OCI-LY7 (cell line): ENCODE data around the gene ATF6B. TPM values are rescaled to one million over a fixed set of nuclear protein-coding genes. Genes with fewer than 3 reads are reported as not detected.
A peak's percentile ranks its signal among the peaks of the same experiment; 100 is the strongest.

Source experiments
- BruUV-seq: library from RNA; stranded (reverse); fragments of 400-500 nt; replicated peaks from 2 replicates; lab custom pipeline; 2021; lab: Mats Ljungman, UMichigan
- CTCF ChIA-PET: fragments of 300-600 bp; sonication (Branson Sonifier 250); formaldehyde crosslinking; loops from one replicate; lab custom pipeline; 2022; ENCODE audit warnings: antibody characterized with exemption; ENCODE audit not compliant: unreplicated experiment; lab: Charles Lee
- POLR2A ChIA-PET: fragments of 300-600 bp; sonication (Branson Sonifier 250); formaldehyde crosslinking; loops from one replicate; lab custom pipeline; 2022; ENCODE audit warnings: antibody characterized with exemption; lab: Charles Lee
- DNase-seq: peaks from one replicate; pipeline ENCODE4 v3.0.0-alpha.2; 2015; ENCODE audit warnings: low spot score
- H2AFZ ChIP-seq: fragments of 200-600 bp; sonication (generic), shearing (Covaris generic); 2 replicates; pipeline ENCODE4 v1.6.1; 2014; ENCODE audit warnings: mild to moderate bottlenecking, antibody characterized with exemption, low read length, moderate library complexity
- H3K27ac ChIP-seq: fragments of 200-600 bp; sonication (generic); 2 replicates; pipeline ENCODE4 v1.5.1; 2014; ENCODE audit warnings: mixed run types, low read depth, mild to moderate bottlenecking, moderate library complexity, low read length, inconsistent platforms; ENCODE audit not compliant: poor library complexity, severe bottlenecking
- H3K36me3 ChIP-seq: fragments of 200-600 bp; sonication (generic); 2 replicates; pipeline ENCODE4 v1.6.1; 2014; ENCODE audit warnings: mild to moderate bottlenecking, antibody characterized with exemption, low read length, moderate library complexity, mixed read lengths; ENCODE audit not compliant: insufficient read depth
- H3K4me1 ChIP-seq: fragments of 200-600 bp; sonication (generic); 2 replicates; pipeline ENCODE4 v1.5.1; 2014; ENCODE audit warnings: mild to moderate bottlenecking, low read length; ENCODE audit not compliant: insufficient read depth, poor library complexity, severe bottlenecking
- H3K4me2 ChIP-seq: fragments of 200-600 bp; sonication (generic); 2 replicates; pipeline ENCODE4 v1.6.1; 2014; ENCODE audit warnings: mild to moderate bottlenecking, low read length
- H3K4me3 ChIP-seq: fragments of 200-600 bp; sonication (generic); 2 replicates; pipeline ENCODE4 v1.5.1; 2014; ENCODE audit warnings: mild to moderate bottlenecking, low read depth, low read length; ENCODE audit not compliant: poor library complexity, severe bottlenecking
- H3K79me2 ChIP-seq: fragments of 200-600 bp; sonication (generic); 2 replicates; pipeline ENCODE4 v1.6.1; 2016; ENCODE audit warnings: low read depth, mild to moderate bottlenecking, low read length, moderate library complexity, mixed read lengths; ENCODE audit not compliant: insufficient read depth
- H3K9me2 ChIP-seq: fragments of 200-600 bp; sonication (generic); 2 replicates; pipeline ENCODE4 v1.6.1; 2016; ENCODE audit warnings: mild to moderate bottlenecking, low read length, mixed read lengths; ENCODE audit not compliant: insufficient read depth
- H3K9me3 ChIP-seq: fragments of 200-600 bp; sonication (generic); 2 replicates; pipeline ENCODE4 v1.6.1; 2014; ENCODE audit warnings: mild to moderate bottlenecking, mixed run types, low read length, mixed read lengths
- H4K20me1 ChIP-seq: fragments of 200-600 bp; sonication (generic); 2 replicates; pipeline ENCODE4 v1.6.1; 2014; ENCODE audit warnings: mild to moderate bottlenecking, antibody characterized with exemption, low read length, moderate library complexity, mixed read lengths; ENCODE audit not compliant: insufficient read depth
- CTCF ChIP-seq: fragments of 200-600 bp; sonication (generic); conservative IDR thresholded peaks from 2 replicates; pipeline ENCODE4 v1.5.1; 2014; ENCODE audit warnings: mild to moderate bottlenecking, antibody characterized with exemption, low read length, moderate library complexity, mixed read lengths
- EZH2phosphoT487 ChIP-seq: fragments of 200-600 bp; sonication (generic); IDR thresholded peaks from 2 replicates; pipeline ENCODE4 v1.6.1; 2018; ENCODE audit warnings: low read depth, borderline replicate concordance, mild to moderate bottlenecking, mixed run types, antibody characterized with exemption, low read length, moderate library complexity, mixed read lengths
- intact Hi-C: fragments of 100-400 bp; cut with micrococcal nuclease; formaldehyde crosslinking; loops from one replicate; pipeline ENCODE4 v1.10.0; 2022; ENCODE audit not compliant: unreplicated experiment
- total RNA-seq, 2 experiments: library from RNA; depleted of rRNA in 1 of 2; stranded (reverse); fragments of >200 nt in 1 of 2; shearing (Covaris generic) in 1 of 2; gene quantifications; 2 replicates each; pipeline ENCODE4 v1.2.3, GENCODE V29; 2014 to 2022

ATF6B gene
- total RNA-seq, 2 experiments from 2014 or later: 57.7 to 122 TPM

GRCh38 chr6:32154514-32155161 lies 26.6 kb upstream of the ATF6B start:
- Histone ChIP-seq H3K9me3 (no peaks in the 10 kb centered on the region), H3K9me2 (no peaks in the 10 kb centered on the region), H3K36me3 (peaks cover 35% of the 10 kb centered on the region), H3K4me3 (peak overlapping the region; percentile 80), H4K20me1 (no peaks in the 10 kb centered on the region), H3K79me2 (no peaks in the 10 kb centered on the region; the same call in 1 of the 2 replicates), H3K4me2 (peak overlapping the region; percentile 82), H3K27ac (peak overlapping the region; percentile 62), H3K4me1 (peaks cover 23% of the 10 kb centered on the region), H2AFZ (peak overlapping the region; percentile 55)
- CTCF ChIA-PET: interaction anchor here (1.1 kb wide), 1 partner anchor 27 kb away, joined by 7 read pairs; the partner anchor contains the start of gene ATF6B
- intact Hi-C loops: loop anchor here (1.0 to 2.0 kb wide), 6 partner anchors 22 to 70 kb away; partner anchors contain the start of genes AGPAT1, FKBPL and NOTCH4
- TF ChIP-seq CTCF (peak; percentile 75), EZH2phosphoT487 (no peak)
- POLR2A ChIA-PET: interaction anchor here (0.7 kb wide), 1 partner anchor 22 kb away, joined by 4 read pairs; no protein-coding TSS in a partner anchor
- BruUV-seq: TSS peak; percentile 80
- peak; percentile 92 for DNase-seq

GRCh38 chr6:32153564-32154513 lies 25.8 kb upstream of the ATF6B start, which contains the start of gene PPT2:
TSS of gene PPT2 (plus strand) at chr6:32154141. CDS start at chr6:32154595, 454 bp downstream.
- H2AFZ ChIP-seq: peak within 1 kb of the TSS; percentile 55
- peaks cover 23% of the 10 kb centered on the region for H3K4me1 ChIP-seq
- peak within 1 kb of the TSS; percentile 82 for H3K4me2 ChIP-seq
- H3K4me3 ChIP-seq: peak within 1 kb of the TSS; percentile 80
- H3K36me3 ChIP-seq: peaks cover 33% of the 10 kb centered on the region
- no TSS peak for BruUV-seq
- H3K9me2 ChIP-seq: no peaks in the 10 kb centered on the region
- DNase-seq: peak; percentile 93
- no peaks in the 10 kb centered on the region for H4K20me1 ChIP-seq
- ChIA-PET CTCF (interaction anchor here (1.1 kb wide), 1 partner anchor 26 kb away, joined by 7 read pairs; the partner anchor contains the start of gene ATF6B), POLR2A (no interaction called here)
- peak within 1 kb of the TSS; percentile 62 for H3K27ac ChIP-seq
- no peak for TF ChIP-seq EZH2phosphoT487
- 0 out of 2 replicates have a peak, but pooled peaks have one; percentile 19 for TF ChIP-seq CTCF
- intact Hi-C loops: loop anchor here (1.0 to 2.0 kb wide), 6 partner anchors 23 to 71 kb away; partner anchors contain the start of genes AGPAT1, FKBPL and NOTCH4
- no peaks in the 10 kb centered on the region for H3K9me3 ChIP-seq
- H3K79me2 ChIP-seq: no peaks in the 10 kb centered on the region; the same call in 1 of the 2 replicates
